ENCODE data around the gene FADS6.
"Not testable (repeated sequence)": the region's sequence is repeated elsewhere in the genome, so short reads cannot be mapped to it uniquely, and the experiment has no call there.

DNA sequence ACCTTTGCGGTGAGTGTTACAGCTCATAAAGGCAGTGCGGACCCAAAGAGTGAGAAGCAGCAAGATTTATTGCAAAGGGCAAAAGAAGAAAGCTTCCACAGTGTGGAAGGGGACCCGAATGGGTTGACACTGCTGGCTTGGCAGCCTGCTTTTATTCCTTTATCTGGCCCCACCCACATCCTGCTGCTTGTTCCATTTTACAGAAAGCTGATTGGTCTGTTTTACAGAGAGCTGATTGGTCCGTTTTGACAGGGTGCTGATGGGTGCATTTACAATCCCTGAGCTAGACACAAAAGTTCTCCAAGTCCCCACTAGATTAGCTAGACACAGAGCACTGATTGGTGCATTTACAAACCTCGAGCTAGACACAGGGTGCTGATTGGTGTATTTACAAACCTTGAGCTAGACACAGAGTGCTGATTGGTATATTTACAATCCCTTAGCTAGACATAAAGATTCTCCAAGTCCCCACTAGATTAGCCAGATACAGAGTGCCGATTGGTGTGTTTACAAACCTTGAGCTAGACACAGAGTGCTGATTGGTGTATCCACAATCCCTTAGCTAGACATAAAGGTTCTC is 12.9 kb upstream of the FADS6 start:
- TF ChIP-seq, protein P1, sequence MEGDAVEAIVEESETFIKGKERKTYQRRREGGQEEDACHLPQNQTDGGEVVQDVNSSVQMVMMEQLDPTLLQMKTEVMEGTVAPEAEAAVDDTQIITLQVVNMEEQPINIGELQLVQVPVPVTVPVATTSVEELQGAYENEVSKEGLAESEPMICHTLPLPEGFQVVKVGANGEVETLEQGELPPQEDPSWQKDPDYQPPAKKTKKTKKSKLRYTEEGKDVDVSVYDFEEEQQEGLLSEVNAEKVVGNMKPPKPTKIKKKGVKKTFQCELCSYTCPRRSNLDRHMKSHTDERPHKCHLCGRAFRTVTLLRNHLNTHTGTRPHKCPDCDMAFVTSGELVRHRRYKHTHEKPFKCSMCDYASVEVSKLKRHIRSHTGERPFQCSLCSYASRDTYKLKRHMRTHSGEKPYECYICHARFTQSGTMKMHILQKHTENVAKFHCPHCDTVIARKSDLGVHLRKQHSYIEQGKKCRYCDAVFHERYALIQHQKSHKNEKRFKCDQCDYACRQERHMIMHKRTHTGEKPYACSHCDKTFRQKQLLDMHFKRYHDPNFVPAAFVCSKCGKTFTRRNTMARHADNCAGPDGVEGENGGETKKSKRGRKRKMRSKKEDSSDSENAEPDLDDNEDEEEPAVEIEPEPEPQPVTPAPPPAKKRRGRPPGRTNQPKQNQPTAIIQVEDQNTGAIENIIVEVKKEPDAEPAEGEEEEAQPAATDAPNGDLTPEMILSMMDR (IDR thresholded peaks at IDR 0.05; ENCODE audit: low read length), result not testable (repeated sequence)
- not testable (repeated sequence) for TF ChIP-seq EZH2phosphoT487 (IDR thresholded peaks at IDR 0.05; ENCODE audit: low read length); EZH2 (optimal IDR thresholded peaks at IDR 0.05; ENCODE audit: low read depth, low read length)
